Spinal cord (tissue), 10 donors: Measurements from ENCODE around the gene COL9A3. TPM values are rescaled to one million over a fixed set of nuclear protein-coding genes. Genes with fewer than 3 reads are reported as not detected.

Experiments
- DNase-seq, 6 donors: peaks; one replicate each; pipeline versions ENCODE4 v3.0.0 to v3.0.0-alpha.2; 2013 to 2015; ENCODE audit warnings: low spot score in 6 of 6, low read depth in 4 of 6
- H3K27ac ChIP-seq: one replicate; pipeline ENCODE4 v1.5.1; 2013; ENCODE audit warnings: low read depth, low read length, control low read depth
- H3K27me3 ChIP-seq: one replicate; pipeline ENCODE4 v1.6.1; 2013; ENCODE audit warnings: low read length; ENCODE audit not compliant: control insufficient read depth, insufficient read depth
- H3K36me3 ChIP-seq: one replicate; pipeline ENCODE4 v1.6.1; 2013; ENCODE audit warnings: low read length; ENCODE audit not compliant: control insufficient read depth, insufficient read depth
- H3K4me1 ChIP-seq: one replicate; pipeline ENCODE4 v1.6.1; 2013; ENCODE audit warnings: low read length; ENCODE audit not compliant: control insufficient read depth, insufficient read depth
- H3K4me3 ChIP-seq: one replicate; pipeline ENCODE4 v1.5.1; 2013; ENCODE audit warnings: low read depth, low read length, control low read depth
- H3K9me3 ChIP-seq: one replicate; pipeline ENCODE4 v1.6.1; 2013; ENCODE audit warnings: low read length; ENCODE audit not compliant: control insufficient read depth, insufficient read depth
- WGBS: methylation state at CpG from one replicate; pipeline ENCODE4 v1.1.5; 2013; ENCODE audit warnings: missing lambda C conversion rate; ENCODE audit not compliant: insufficient coverage; 5-methylcytosine and 5-hydroxymethylcytosine counted together
- polyA plus RNA-seq, 2 donors: library from polyadenylated mRNA; unstranded; fragments of 120-200 nt; gene quantifications; one replicate each; pipeline ENCODE4 v1.2.1, GENCODE V29; 2013; ENCODE audit not compliant: insufficient read length in 2 of 2
- total RNA-seq, 2 donors: library from RNA; depleted of rRNA in 1 of 2; stranded (reverse); fragments of 120-200 nt in 1 of 2; fragments of >200 nt in 1 of 2; gene quantifications; one replicate each; pipeline versions ENCODE4 v1.2.3 to v1.2.4, GENCODE V29; 2013 to 2014
- donor health status: healthy.

COL9A3 gene
- total and polyA plus RNA-seq, 4 donors, result 33.5 to 151 (median 57.4) TPM

- peak overlapping the region; percentile 40 for H3K27ac ChIP-seq
- peaks cover 43% of the 10 kb centered on the region for H3K36me3 ChIP-seq
- peaks cover 63% of the 10 kb centered on the region for H3K4me1 ChIP-seq
- DNase-seq, result peak in 1 of 6 donors; percentile 66
- peak overlapping the region; percentile 21 for H3K4me3 ChIP-seq
- WGBS, result 5% methylated on average over 56 of the region's 57 CpGs
- H3K9me3 ChIP-seq, result no peaks in the 10 kb centered on the region
- H3K27me3 ChIP-seq, result peaks cover 27% of the 10 kb centered on the region
Measured at GRCh38 chr20:62816031-62816883, 593 bp upstream of the COL9A3 start.

- Histone ChIP-seq H3K9me3 (no peaks in the 10 kb centered on the region), H3K36me3 (peaks cover 32% of the 10 kb centered on the region), H3K4me3 (peak overlapping the region; percentile 26), H3K27ac (peak overlapping the region; percentile 91), H3K27me3 (peaks cover 27% of the 10 kb centered on the region), H3K4me1 (peaks cover 75% of the 10 kb centered on the region)
- no peak for DNase-seq
- WGBS, result 48% methylated on average over 9 of the region's 12 CpGs
Measured at GRCh38 chr20:62817975-62818591, 1.2 kb downstream of the COL9A3 start.

- H3K27me3 ChIP-seq, result peaks cover 27% of the 10 kb centered on the region
- H3K4me1 ChIP-seq, result peaks cover 82% of the 10 kb centered on the region
- 21% methylated on average over 22 of the region's 25 CpGs for WGBS
- peaks cover 24% of the 10 kb centered on the region for H3K36me3 ChIP-seq
- H3K9me3 ChIP-seq, result no peaks in the 10 kb centered on the region
- H3K27ac ChIP-seq, result peak overlapping the region; percentile 91
- DNase-seq, result peak in 4 of 6 donors; percentile 41 to 89 (median 69)
- peak overlapping the region; percentile 9 for H3K4me3 ChIP-seq
Measured at GRCh38 chr20:62818592-62819493, 2.0 kb downstream of the COL9A3 start.

GRCh38 chr20:62819494-62820174 is 2.8 kb downstream of the COL9A3 start:
- Histone ChIP-seq H3K9me3 (no peaks in the 10 kb centered on the region), H3K36me3 (peaks cover 21% of the 10 kb centered on the region), H3K27ac (peak overlapping the region; percentile 91), H3K4me1 (peaks cover 90% of the 10 kb centered on the region), H3K27me3 (peaks cover 25% of the 10 kb centered on the region), H3K4me3 (no peak overlapping the region)
- 32% methylated on average over 16 of the region's 16 CpGs for WGBS
- DNase-seq, result no peak

- no peak for DNase-seq
- no peaks in the 10 kb centered on the region for H3K9me3 ChIP-seq
- H3K4me3 ChIP-seq, result no peak overlapping the region
- peaks cover 90% of the 10 kb centered on the region for H3K4me1 ChIP-seq
- H3K36me3 ChIP-seq, result peaks cover 17% of the 10 kb centered on the region
- WGBS, result 77% methylated on average over 22 of the region's 23 CpGs
- peak overlapping the region; percentile 91 for H3K27ac ChIP-seq
- peaks cover 18% of the 10 kb centered on the region for H3K27me3 ChIP-seq
Measured at GRCh38 chr20:62820208-62820961, 3.5 kb downstream of the COL9A3 start.

- peaks cover 89% of the 10 kb centered on the region for H3K4me1 ChIP-seq
- peaks cover 24% of the 10 kb centered on the region for H3K36me3 ChIP-seq
- DNase-seq, result no peak
- H3K4me3 ChIP-seq, result no peak overlapping the region
- H3K27me3 ChIP-seq, result peaks cover 10% of the 10 kb centered on the region
- H3K27ac ChIP-seq, result no peak overlapping the region
- WGBS, result 94% methylated on average over 15 of the region's 19 CpGs
- no peaks in the 10 kb centered on the region for H3K9me3 ChIP-seq
Measured at GRCh38 chr20:62820962-62821725, 4.3 kb downstream of the COL9A3 start.

- Histone ChIP-seq H3K9me3 (no peaks in the 10 kb centered on the region), H3K27ac (no peak overlapping the region), H3K27me3 (peaks cover 5% of the 10 kb centered on the region), H3K36me3 (peaks cover 30% of the 10 kb centered on the region), H3K4me1 (peaks cover 83% of the 10 kb centered on the region), H3K4me3 (no peak overlapping the region)
- 92% methylated on average over 4 of the region's 12 CpGs for WGBS
- DNase-seq, result no peak
Measured at GRCh38 chr20:62821726-62822210, 4.9 kb downstream of the COL9A3 start.

- Histone ChIP-seq H3K9me3 (no peaks in the 10 kb centered on the region), H3K27ac (no peak overlapping the region), H3K4me1 (peaks cover 81% of the 10 kb centered on the region), H3K4me3 (no peak overlapping the region), H3K27me3 (peaks cover 5% of the 10 kb centered on the region), H3K36me3 (peaks cover 34% of the 10 kb centered on the region)
- 80% methylated on average over 7 of the region's 7 CpGs for WGBS
- DNase-seq, result no peak
Measured at GRCh38 chr20:62822239-62822787, 5.5 kb downstream of the COL9A3 start.
